NCI-H2196 treated with DMSO at 0.1 percent for 48 hours (cell line): ENCODE measurements around the gene SYN1.
"Not testable (repeated sequence)": the region's sequence is repeated elsewhere in the genome, so short reads cannot be mapped to it uniquely, and the experiment has no call there.

Source experiments
- DNase-seq: peaks from one replicate; lab custom pipeline; 2025; ENCODE audit not compliant: unreplicated experiment; lab: John Stamatoyannopoulos, UW

Gene SYN1

DNA sequence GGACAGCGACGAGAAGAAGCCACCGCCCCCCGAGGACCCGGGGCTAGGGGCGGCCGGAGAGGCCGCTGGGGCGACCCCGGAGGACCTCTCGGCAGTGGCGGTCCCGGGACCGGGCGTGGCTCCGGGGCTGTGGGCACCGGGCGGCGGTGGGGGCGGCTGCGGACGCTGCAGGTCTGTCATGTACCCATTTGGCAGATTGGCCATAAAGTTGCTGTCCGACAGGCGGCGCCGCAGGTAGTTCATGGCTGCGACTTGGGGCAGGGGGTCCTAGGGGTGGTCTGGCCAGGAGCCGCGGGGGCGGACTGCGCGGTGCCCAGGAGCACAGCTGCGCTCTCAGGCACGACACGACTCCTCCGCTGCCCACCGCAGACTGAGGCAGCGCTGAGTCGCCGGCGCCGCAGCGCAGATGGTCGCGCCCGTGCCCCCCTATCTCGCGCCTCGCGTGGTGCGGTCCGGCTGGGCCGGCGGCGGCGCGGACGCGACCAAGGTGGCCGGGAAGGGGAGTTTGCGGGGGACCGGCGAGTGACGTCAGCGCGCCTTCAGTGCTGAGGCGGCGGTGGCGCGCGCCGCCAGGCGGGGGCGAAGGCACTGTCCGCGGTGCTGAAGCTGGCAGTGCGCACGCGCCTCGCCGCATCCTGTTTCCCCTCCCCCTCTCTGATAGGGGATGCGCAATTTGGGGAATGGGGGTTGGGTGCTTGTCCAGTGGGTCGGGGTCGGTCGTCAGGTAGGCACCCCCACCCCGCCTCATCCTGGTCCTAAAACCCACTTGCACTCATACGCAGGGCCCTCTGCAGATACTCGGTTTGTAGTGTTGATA, at the start of gene SYN1:
Gene SYN1, minus strand, starts transcription at position 372 of the 817 bp plus-strand sequence. Its CDS starts 129 bp downstream, at position 243.
- DNase-seq: peak; percentile 38

DNA sequence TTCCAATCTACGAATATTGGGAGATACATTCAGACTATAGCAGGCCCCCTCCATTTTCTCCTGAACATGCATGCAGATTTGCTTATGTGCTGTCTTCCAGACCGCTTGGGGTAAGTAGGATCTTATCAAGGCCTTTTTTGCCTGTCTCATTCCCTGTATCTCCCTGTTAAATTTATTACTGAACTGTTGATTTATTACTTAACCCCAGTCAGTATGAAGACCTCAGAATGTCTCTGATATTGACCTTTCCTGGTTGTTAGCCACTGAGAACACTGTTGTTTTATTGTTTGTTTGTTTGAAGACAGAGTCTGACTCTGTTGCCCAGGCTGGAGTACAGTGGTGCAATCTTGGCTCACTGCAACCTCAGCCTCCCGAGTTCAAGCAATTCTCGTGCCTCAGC, 46.1 kb upstream of the SYN1 start:
- not testable (repeated sequence) for DNase-seq

DNA sequence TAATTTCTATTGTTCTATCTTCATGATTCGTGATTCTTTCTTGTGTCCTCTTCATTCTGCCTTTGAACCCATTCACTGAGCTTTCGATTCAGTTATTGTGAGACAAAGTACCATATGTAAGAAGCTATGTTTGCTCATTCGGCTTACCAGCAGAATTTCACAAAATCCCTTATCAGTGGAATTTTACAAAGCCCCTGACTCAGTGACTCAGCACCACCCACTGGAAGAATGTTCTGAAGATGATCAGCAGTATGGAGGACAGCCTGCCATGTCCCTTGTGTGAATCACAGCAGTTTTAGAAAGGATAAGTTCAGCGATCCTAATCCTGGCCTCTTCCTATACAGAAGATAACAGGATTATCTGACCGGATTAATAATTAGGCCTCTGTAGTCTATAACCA, 45.1 kb upstream of the SYN1 start:
- DNase-seq: no peak

DNA sequence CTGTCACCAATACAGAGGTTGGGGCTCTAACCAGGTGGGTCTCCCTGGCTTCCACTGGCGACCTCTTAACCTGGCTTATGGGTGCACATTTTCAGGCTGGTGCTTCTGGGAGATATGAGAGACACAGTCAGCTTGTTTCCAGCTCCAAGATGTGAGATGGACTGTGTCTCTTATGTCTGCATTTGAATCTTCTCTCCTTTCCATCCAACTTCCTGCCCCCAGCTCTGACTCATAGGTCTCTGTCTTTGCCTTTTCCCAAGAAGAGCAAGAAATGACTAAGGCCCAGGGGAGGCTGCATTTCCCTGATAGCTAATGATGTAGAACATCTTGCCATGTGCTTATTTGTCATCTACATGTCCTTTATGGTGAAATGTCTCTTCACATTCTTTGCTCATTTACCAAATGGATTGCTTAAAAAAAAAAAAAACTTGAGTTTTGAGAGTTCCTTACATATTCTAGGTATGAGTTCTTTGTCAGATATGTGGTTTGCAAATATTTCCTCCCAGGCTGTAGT, 42.5 kb upstream of the SYN1 start:
- DNase-seq: no peak

DNA sequence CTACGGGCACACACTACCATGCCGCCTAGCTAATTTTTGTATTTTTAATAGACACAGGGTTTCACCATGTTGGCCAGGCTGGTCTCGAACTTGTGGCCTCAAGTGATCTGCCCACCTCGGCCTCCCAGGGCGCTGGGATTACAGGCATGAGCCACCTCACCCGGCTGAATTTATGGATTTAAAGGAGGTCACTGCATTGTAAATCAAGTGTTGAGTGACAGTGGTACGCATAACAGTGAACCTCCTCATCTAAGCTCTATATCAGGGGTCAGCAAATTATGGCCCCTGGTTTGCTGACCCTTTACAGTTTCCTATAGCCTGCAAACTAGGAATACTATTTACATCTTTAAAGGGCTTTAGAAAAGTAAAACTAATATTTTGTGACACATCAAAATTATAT, 41.9 kb upstream of the SYN1 start:
- no peak for DNase-seq

DNA sequence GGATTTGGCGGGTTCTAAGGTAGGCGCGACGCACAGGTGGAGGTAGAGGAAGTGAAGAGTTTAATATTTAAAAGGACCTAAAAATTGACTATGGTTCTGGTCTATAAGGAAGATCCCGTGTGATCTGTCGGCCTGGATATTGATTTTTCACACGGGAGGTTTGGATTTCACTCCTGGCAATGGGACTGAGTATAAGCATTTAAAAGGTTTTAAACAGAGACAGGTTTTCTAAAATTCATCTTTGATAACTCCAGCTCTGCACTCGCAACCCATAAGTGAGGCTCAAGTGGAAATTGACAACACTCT, 39.7 kb upstream of the SYN1 start:
- no peak for DNase-seq

DNA sequence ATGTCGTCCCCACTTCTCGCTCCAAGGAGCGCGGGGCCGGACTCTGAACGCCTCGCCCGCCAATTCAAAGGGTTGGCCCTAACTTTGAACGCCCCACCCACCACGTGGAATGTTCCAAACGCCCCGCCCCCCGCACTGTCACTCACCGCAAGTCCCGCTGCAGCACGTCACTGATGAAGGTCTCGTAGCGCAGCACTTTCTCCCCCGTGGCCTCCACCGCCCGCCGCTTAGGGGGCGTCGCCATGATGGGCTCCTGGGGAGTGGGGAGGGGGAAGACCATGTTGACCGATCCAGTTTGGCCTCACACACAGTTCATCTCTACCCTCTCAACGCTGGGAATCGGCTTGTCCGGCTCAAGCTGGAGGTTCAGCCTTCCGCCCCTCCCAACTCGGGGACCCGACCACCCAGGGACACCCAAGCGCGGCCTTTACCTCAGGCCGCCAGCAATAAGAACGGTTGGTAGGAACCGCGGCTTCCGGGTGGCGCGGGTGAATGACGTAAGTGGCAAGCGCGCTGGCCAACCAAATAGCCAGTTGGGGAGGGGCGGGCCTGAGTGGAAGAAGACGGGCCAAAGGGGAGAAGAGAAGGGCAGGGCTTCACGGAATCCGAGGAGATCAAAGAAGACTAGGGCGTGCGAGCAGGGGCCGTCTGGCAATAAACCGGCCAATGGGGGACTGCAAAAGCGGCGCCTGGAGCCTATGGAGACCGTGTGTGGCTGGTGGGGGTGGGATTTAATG, 39.2 kb upstream of the SYN1 start, which contains the start of gene UXT:
Gene UXT, minus strand, starts transcription at position 497 of the 737 bp plus-strand sequence. Its CDS starts 253 bp downstream, at position 244.
- DNase-seq: peak; percentile 91

DNA sequence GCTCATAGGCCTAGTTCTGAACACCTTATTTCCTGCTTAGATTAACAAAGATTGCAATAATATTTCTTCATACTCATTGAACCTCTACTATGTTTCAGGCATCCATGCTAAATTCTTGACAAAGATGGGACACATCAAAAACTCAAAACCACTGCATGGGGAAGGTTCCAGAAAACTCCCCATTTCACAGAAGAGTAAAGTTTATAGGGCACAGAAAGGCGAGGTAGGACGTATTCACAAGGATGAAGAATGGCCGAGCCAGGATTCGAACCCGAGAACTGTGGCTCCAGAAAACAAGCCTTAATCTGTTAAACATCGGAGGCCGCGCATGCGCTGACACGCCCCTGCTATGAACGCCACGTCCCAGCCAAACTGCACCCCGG, 38.6 kb upstream of the SYN1 start:
- DNase-seq: no peak

DNA sequence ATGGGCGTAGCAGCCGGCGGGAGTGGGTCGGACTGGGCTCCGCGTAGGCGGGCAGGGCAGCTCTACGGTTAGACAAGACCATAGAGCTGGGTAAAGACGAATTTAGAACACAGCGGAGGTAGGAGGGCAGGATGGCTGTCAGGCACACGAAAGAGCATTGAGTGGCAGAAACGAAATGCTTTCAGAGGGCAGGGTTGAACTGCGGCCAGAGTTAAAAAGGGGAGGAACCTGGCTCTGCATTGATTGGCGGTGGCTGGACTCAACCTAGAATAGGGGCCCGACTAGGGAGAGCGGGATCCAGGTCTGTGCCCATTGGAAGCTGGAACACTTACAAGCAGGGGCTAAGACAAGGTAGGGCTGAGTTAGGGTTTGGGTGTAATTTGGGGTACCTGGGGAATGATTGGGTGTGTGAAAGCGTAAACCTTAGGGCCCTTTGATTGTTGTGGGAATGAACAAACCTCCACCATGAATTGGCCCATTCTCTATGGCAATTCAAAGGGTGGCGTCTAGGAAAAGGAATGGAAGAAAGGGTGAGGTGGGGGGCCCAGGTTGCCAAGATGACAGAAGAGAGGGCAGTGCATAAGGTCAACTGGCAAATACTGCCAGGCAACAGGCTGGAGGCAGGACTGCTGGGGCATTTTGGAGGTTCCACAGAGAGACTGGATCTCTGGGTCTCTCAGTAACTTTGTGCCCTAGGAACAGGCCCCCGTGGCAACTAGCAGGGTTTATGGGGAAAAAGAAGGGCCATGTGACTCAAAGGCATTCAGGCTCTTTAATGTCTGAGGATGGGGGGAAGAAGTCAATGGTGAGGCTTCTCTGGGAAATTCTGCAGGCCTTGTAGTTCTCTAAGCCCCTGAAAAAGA, 31.6 kb upstream of the SYN1 start:
- DNase-seq: no peak

DNA sequence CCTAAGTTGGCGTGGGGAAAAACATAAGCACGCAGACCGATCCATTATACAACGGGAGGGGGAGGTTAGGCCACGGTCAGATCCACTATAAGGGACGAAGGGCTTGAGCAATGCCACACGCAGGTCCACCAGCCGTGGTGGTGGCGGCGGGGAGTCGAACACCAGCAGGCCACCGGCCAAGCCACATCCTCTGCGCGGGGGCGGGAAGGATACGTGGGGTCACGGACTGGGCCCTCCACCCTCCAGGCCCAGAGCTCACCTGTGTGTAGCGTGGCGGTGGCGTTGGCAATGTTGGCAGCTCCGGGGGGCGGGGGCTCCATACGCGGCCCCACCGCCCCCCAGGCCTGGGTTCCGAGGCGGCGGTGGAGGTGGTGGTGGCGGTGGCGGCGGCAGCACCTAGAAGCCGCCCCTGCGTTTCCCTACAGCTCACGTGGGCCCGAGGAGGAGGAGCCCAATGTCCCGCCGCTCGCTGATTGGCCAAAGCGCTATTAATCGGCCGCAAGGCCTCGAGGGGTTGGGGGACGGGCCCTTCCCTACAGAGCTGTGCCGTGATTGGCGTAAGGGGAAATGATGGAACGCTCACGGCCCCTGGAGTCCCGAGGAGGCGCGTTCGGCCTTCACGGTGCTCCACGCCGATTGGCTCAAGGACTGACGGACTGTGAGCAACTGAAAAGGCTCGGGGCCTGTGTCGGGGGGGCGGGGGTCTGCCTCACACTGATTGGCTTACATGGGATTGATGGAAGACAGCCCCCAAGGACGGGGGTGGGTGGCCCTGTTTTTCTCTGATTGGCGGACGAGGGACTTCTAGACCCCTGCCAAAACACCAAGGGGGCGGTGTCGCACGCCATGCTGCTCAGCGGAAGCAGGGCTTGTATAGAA, 30.7 kb upstream of the SYN1 start, which contains the start of gene ELK1:
Gene ELK1, minus strand, starts transcription at position 400 of the 879 bp plus-strand sequence. CDS start 9,122 bp downstream, outside the sequence.
- DNase-seq: peak; percentile 87

DNA sequence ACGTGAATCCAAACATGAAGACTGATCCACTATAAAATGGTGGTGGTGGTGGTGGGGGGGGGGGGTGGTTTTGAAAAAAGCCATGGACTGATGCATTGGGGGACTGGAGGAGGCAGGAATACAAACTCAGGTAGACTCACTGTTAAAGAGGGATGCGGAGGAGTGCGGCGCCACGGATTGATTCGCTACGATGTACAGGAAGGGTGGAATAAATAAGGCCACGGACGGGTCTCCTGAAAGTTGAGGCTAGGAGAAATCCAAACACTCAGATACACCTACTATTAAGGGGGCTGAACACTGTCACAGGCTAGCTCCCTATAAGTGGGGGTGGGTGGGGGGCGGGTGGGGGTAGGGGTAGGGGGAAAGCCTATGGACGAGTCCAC, 30.1 kb upstream of the SYN1 start:
- DNase-seq: no peak

DNA sequence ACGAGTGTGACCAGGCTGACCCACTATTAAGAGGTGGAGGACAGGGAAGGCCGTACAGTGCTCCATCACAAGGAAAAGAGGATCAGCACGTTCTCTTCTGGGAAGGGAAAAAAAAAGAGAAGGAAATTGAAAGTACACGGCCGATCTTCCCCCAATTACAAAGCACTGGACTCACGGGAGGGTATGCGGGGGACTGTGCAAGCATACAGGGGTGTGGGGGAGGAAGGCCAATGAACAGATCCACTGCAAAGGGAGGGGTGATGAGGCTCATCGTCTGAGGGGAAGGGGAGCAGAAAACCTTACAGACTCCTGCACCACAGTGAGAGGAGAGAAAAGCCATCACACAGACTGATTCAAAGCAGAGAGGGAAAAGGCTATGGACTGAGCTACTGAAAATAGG, 29.6 kb upstream of the SYN1 start:
- no peak for DNase-seq

DNA sequence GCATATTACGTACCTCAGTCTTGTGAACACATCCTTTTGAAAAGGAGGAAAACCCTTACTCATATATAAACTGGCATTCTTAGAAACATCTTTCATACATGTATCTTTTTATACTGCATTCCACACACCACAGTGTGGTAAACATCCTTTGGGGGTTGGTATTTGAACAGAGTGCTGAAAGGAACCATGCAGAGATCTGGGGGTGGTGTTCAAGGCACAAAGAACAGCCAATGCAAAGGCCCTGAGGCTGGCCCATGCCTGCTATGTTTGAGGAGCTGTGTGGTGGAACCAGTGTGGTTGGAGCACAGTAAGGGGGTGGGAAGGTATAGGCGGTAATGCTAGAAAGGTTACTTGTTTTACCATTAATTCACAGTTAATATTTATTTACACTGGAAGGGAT, 28.7 kb upstream of the SYN1 start:
- no peak for DNase-seq

DNA sequence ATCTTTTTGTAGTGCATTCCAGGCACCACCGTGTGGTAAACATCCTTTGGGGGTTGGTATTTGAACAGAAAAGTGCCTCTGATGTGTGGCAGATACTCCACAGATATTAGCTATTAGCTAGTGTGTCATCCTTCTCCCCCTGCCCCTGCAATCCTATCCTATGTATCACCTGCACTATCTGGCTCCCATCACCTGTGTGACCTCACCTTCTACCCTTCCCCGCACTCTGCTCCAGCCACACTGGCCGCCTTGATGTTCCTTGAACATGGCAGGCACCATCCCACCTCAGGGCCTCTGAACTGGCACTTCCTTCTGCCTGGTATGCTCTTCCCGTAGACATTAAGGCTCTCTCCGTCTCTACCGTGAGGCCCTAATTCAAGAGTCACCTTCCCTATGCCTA, 27.0 kb upstream of the SYN1 start:
- DNase-seq: no peak

DNA sequence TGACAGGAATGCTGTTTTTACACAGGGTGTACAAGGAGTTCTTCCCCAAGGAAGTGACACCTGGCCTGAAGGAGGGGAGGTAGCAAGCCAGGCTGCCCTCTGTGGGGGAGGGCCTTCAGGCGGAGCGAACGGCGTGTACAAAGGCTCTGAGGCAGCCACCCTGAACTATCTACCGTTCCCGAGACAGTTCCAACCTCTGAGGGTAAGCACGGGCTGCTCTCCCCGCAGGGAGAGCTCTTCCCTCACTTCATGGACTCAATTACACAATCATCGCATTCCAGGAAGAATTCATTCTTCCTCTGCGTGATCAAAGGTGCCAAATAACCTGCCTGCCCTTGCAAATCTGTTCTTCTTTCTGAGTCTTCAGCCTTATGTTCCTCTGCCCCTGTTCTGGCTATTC, 25.9 kb upstream of the SYN1 start:
- no peak for DNase-seq

DNA sequence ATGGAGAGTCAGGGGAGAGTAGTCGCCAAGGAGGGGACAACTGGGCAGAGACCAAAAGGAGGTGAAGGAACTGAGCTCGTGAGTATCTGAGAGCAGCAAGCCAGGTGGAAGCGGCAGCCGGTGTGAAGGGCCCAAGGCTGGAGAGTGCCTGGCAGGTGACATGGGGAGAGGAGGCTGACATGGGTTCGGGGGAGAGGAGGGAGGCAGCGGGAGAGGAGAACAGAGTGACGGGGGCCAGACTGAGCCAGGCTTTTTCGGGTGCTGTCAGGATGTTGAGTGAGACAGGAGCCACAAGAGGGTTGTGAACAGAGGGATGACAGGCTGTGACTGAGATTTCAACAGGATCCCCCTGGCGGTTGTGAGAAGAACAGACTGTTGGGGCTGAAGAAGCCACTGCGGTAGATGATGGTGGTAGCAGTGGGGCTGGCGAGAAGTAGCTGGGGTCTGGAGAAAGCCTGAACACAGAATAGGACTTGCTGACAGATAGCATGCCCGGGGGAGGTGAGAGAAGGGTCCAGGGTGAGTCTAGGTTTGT, 25.0 kb upstream of the SYN1 start:
- no peak for DNase-seq

DNA sequence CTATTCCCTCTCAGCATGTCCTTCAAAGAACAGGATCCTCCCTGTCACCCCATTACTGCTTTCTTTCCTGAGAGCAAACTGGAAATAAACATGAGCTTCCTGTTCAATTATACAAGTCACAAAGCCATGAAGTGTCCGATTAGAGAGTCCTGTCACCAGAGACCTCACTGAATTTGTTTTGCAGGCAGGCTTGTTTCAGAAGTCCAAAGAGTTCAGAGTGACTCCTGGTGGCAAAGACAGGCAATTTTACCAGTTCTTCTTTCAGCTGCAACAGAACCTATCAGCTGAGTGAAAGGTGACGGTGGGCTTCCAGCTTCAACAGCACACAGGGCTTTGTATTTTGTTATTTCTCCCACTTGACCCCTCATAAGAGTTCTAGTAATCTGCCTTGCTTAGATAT, 24.3 kb upstream of the SYN1 start:
- DNase-seq: peak; percentile 0

DNA sequence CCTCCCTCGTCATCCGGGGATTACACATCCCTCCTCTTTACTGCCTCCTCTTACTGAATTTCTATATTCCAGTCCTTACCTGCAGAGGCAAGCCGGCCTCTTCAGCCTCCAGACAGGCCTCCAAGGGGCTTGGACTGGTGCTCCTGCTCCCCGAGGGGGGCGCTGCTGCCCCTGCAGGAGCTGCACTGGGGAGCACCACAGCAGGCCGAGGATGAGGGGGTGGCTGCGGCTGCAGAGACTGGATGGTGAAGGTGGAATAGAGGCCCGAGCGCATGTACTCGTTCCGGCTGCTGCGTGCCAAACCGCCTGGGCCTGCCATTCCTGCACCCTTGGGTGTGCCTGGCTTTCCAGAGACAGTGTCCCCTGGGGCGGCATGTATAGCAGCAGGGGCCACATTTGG, 19.2 kb upstream of the SYN1 start:
- no peak for DNase-seq

DNA sequence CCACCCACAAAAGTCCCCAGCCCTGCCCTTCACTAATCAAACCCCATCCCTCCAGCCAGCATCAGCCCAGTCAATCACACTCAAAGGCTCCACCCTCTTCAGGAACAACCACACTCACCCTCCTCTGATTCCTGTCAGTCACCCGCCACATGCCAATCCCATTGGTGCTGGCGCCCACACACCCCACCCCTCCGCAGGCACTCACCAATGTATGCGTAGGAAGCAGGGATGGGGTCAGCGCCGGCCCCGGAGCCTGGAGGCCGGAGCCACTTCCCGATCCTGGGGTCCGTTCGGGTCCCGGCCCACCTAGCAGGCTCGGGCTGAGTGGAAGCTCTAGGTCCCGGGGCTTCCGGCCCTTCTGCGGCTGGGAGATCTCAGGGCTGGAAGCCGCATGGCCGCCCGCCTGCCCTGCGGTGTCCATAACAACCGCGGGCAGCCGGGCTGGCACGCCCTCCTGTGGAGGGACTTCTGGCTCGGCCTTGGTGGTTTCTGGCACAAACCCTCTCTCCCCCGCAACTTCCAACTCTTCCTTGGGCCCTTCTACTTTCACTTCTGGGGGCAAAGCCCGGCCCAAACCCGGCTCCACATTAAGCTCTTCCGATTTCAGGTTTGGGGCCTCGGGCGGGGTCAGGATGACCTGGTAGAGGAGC, 18.0 kb upstream of the SYN1 start:
- DNase-seq: no peak
